Left ventricle myocardium inferior (tissue), 1 donor: ENCODE data around the gene GRAP2. TPM values are rescaled to one million over a fixed set of nuclear protein-coding genes. Genes with fewer than 3 reads are reported as not detected.

Source experiments
- DNase-seq: peaks from one replicate; pipeline ENCODE4 v3.0.0-alpha.2; 2020
- H3K27ac ChIP-seq: fragments of 200-600 bp; replicated peaks from 2 replicates; pipeline ENCODE4 v1.8.0; 2021
- H3K27me3 ChIP-seq: fragments of 200-600 bp; 2 replicates; pipeline ENCODE4 v1.8.0; 2021; ENCODE audit warnings: low read depth
- H3K36me3 ChIP-seq: fragments of 200-600 bp; 2 replicates; pipeline ENCODE4 v1.8.0; 2021
- H3K4me1 ChIP-seq: fragments of 200-600 bp; 2 replicates; pipeline ENCODE4 v1.8.0; 2021
- H3K4me3 ChIP-seq: fragments of 200-600 bp; 2 replicates; pipeline ENCODE4 v1.8.0; 2021; ENCODE audit warnings: mild to moderate bottlenecking, moderate library complexity
- H3K9me3 ChIP-seq: fragments of 200-600 bp; replicated peaks from 2 replicates; pipeline ENCODE4 v1.8.0; 2021
- CTCF ChIP-seq: fragments of 200-600 bp; IDR thresholded peaks from 2 replicates; pipeline ENCODE4 v1.8.0; 2021; ENCODE audit warnings: antibody characterized with exemption, mild to moderate bottlenecking, borderline replicate concordance
- intact Hi-C: fragments of 100-400 bp; cut with micrococcal nuclease; formaldehyde crosslinking; loops from one replicate; pipeline ENCODE4 v1.11.0; 2022
- total RNA-seq: library from RNA; stranded (reverse); fragmentation: NEBNext Ultra II Directional; extraction: Animal tissue kit (Norgen Biotek cat#: 25700); gene quantifications from one replicate; pipeline ENCODE4 v1.2.1, GENCODE V29; 2021
- donor health status: DM: no; HTN: yes; CAD: no; lungs with severe emphysema.

Gene GRAP2
- total RNA-seq, 1 donor from 2014 or later, result 1.6 TPM

GRCh38 chr22:39915295-39915726, 14.4 kb downstream of the GRAP2 start:
- Histone ChIP-seq H3K4me1 (peaks cover 4% of the 10 kb centered on the region), H3K27me3 (peaks cover 90% of the 10 kb centered on the region), H3K27ac (no peak overlapping the region), H3K36me3 (no peaks in the 10 kb centered on the region), H3K9me3 (no peaks in the 10 kb centered on the region), H3K4me3 (no peak overlapping the region)
- no peak for DNase-seq
- TF ChIP-seq CTCF, result no peak
- intact Hi-C loops, result no loop called here

GRCh38 chr22:39916496-39916895, 15.6 kb downstream of the GRAP2 start:
- no peak overlapping the region for H3K4me3 ChIP-seq
- TF ChIP-seq CTCF, result no peak
- H3K27me3 ChIP-seq, result peaks cover 82% of the 10 kb centered on the region
- intact Hi-C loops, result no loop called here
- H3K36me3 ChIP-seq, result no peaks in the 10 kb centered on the region
- no peaks in the 10 kb centered on the region for H3K9me3 ChIP-seq
- H3K27ac ChIP-seq, result no peak overlapping the region
- H3K4me1 ChIP-seq, result peaks cover 4% of the 10 kb centered on the region
- DNase-seq, result no peak

- peaks cover 78% of the 10 kb centered on the region for H3K27me3 ChIP-seq
- no peaks in the 10 kb centered on the region for H3K9me3 ChIP-seq
- H3K4me3 ChIP-seq, result no peak overlapping the region
- H3K36me3 ChIP-seq, result no peaks in the 10 kb centered on the region
- peaks cover 4% of the 10 kb centered on the region for H3K4me1 ChIP-seq
- DNase-seq, result no peak
- intact Hi-C loops, result no loop called here
- H3K27ac ChIP-seq, result no peak overlapping the region
- TF ChIP-seq CTCF, result no peak
These were observed 16.3 kb downstream of the GRAP2 start for GRCh38 chr22:39917197-39917643.

- Histone ChIP-seq H3K36me3 (no peaks in the 10 kb centered on the region), H3K4me3 (no peak overlapping the region), H3K27me3 (peaks cover 78% of the 10 kb centered on the region), H3K27ac (no peak overlapping the region), H3K9me3 (no peaks in the 10 kb centered on the region), H3K4me1 (peaks cover 4% of the 10 kb centered on the region)
- no peak for DNase-seq
- intact Hi-C loops, result no loop called here
- no peak for TF ChIP-seq CTCF
These were observed 17.1 kb downstream of the GRAP2 start for GRCh38 chr22:39917776-39918495.

- peaks cover 78% of the 10 kb centered on the region for H3K27me3 ChIP-seq
- H3K36me3 ChIP-seq, result no peaks in the 10 kb centered on the region
- H3K27ac ChIP-seq, result no peak overlapping the region
- no peak for TF ChIP-seq CTCF
- DNase-seq, result no peak
- H3K4me1 ChIP-seq, result peaks cover 4% of the 10 kb centered on the region
- H3K4me3 ChIP-seq, result no peak overlapping the region
- no peaks in the 10 kb centered on the region for H3K9me3 ChIP-seq
- intact Hi-C loops, result no loop called here
These were observed 19.4 kb downstream of the GRAP2 start for GRCh38 chr22:39920134-39920743.
